SU-DHL-6 (cell line): ENCODE results near the gene ADGRG1.

Experiments
- H2AFZ ChIP-seq: fragments of 200-600 bp; sonication (generic); 2 replicates; pipeline ENCODE4 v1.6.1; 2014; ENCODE audit warnings: low read depth, mild to moderate bottlenecking, moderate library complexity, mixed read lengths, antibody characterized with exemption, low read length; ENCODE audit not compliant: severe bottlenecking
- H3F3A ChIP-seq: fragments of 200-600 bp; shearing (Covaris generic); 2 replicates; pipeline ENCODE4 v1.6.0; 2016; ENCODE audit warnings: antibody characterized with exemption, mild to moderate bottlenecking; ENCODE audit not compliant: insufficient read depth
- H3K27ac ChIP-seq: fragments of 200-600 bp; sonication (generic); 2 replicates; pipeline ENCODE4 v1.5.1; 2016; ENCODE audit warnings: low read depth, mild to moderate bottlenecking, low read length, moderate library complexity, mixed read lengths
- H3K27me3 ChIP-seq: fragments of 200-600 bp; sonication (generic), shearing (Covaris generic); 2 replicates; pipeline ENCODE4 v1.6.0; 2014; ENCODE audit warnings: mild to moderate bottlenecking, low read length
- H3K36me3 ChIP-seq: fragments of 200-600 bp; sonication (generic); 2 replicates; pipeline ENCODE4 v1.6.1; 2014; ENCODE audit warnings: mild to moderate bottlenecking, low read length, mixed read lengths
- H3K4me2 ChIP-seq: fragments of 300-600, 200-600 bp; shearing (Covaris generic), sonication (generic); 2 replicates; pipeline ENCODE4 v1.6.0; 2014; ENCODE audit warnings: low read length, low read depth, mild to moderate bottlenecking; ENCODE audit not compliant: poor library complexity, severe bottlenecking
- H3K4me3 ChIP-seq: fragments of 200-600 bp; sonication (generic); 2 replicates; pipeline ENCODE4 v1.5.1; 2014; ENCODE audit warnings: antibody characterized with exemption, low read length, mild to moderate bottlenecking, mixed read lengths; ENCODE audit not compliant: insufficient read depth, poor library complexity, severe bottlenecking
- H3K79me2 ChIP-seq: fragments of 200-600 bp; sonication (generic); 2 replicates; pipeline ENCODE4 v1.6.1; 2014; ENCODE audit warnings: mild to moderate bottlenecking, low read length, moderate library complexity; ENCODE audit not compliant: insufficient read depth
- H3K9ac ChIP-seq: fragments of 200-600 bp; sonication (generic); 2 replicates; pipeline ENCODE4 v1.7.0; 2014; ENCODE audit warnings: mild to moderate bottlenecking, low read length
- H3K9me2 ChIP-seq: fragments of 200-600 bp; sonication (generic); replicated peaks from 2 replicates; pipeline ENCODE4 v1.6.1; 2014; ENCODE audit warnings: low read length; ENCODE audit not compliant: insufficient read depth
- H3K9me3 ChIP-seq: fragments of 200-600 bp; sonication (generic); 2 replicates; pipeline ENCODE4 v1.6.1; 2014; ENCODE audit warnings: low read length, mixed read lengths; ENCODE audit not compliant: insufficient read depth
- H4K20me1 ChIP-seq: fragments of 200-600 bp; sonication (generic); 2 replicates; pipeline ENCODE4 v1.6.1; 2014; ENCODE audit warnings: low read depth, mild to moderate bottlenecking, antibody characterized with exemption, low read length, moderate library complexity, mixed read lengths
- CTCF ChIP-seq: fragments of 200-600 bp; sonication (generic); IDR thresholded peaks from one replicate; pipeline ENCODE4 v1.5.1; 2017; ENCODE audit warnings: antibody characterized with exemption, mild to moderate bottlenecking, low read length, moderate library complexity; ENCODE audit not compliant: insufficient read depth, poor library complexity, severe bottlenecking
- EZH2phosphoT487 ChIP-seq: fragments of 200-600 bp; sonication (generic), shearing (Covaris generic); conservative IDR thresholded peaks from 2 replicates; pipeline ENCODE4 v1.6.1; 2018; ENCODE audit warnings: mild to moderate bottlenecking, antibody characterized with exemption, low read length, moderate library complexity, mixed read lengths

ADGRG1 gene

GRCh38 chr16:57637020-57637419 lies 8.6 kb downstream of the ADGRG1 start:
- Histone ChIP-seq H3K36me3 (no peaks in the 10 kb centered on the region), H3K9me2 (no peaks in the 10 kb centered on the region), H2AFZ (no peak overlapping the region), H4K20me1 (no peaks in the 10 kb centered on the region), H3K4me3 (no peak overlapping the region), H3K9ac (no peak overlapping the region), H3F3A (no peaks in the 10 kb centered on the region), H3K9me3 (no peaks in the 10 kb centered on the region), H3K27me3 (no peaks in the 10 kb centered on the region), H3K27ac (no peak overlapping the region), H3K79me2 (no peaks in the 10 kb centered on the region), H3K4me2 (no peak overlapping the region)
- TF ChIP-seq EZH2phosphoT487 (no peak), CTCF (no peak)

GRCh38 chr16:57637424-57637823 lies 9.0 kb downstream of the ADGRG1 start:
- Histone ChIP-seq H3K9me3 (no peaks in the 10 kb centered on the region), H3F3A (no peaks in the 10 kb centered on the region), H3K9ac (no peak overlapping the region), H3K36me3 (no peaks in the 10 kb centered on the region), H3K27me3 (no peaks in the 10 kb centered on the region), H3K4me3 (no peak overlapping the region), H3K4me2 (no peak overlapping the region), H4K20me1 (no peaks in the 10 kb centered on the region), H2AFZ (no peak overlapping the region), H3K27ac (no peak overlapping the region), H3K9me2 (no peaks in the 10 kb centered on the region), H3K79me2 (no peaks in the 10 kb centered on the region)
- TF ChIP-seq CTCF (no peak), EZH2phosphoT487 (no peak)

GRCh38 chr16:57637965-57638364 lies 9.5 kb downstream of the ADGRG1 start:
- Histone ChIP-seq H3K27me3 (no peaks in the 10 kb centered on the region), H3K9ac (no peak overlapping the region), H3K9me2 (no peaks in the 10 kb centered on the region), H3K4me2 (no peak overlapping the region), H3K27ac (no peak overlapping the region), H2AFZ (no peak overlapping the region), H3K36me3 (no peaks in the 10 kb centered on the region), H3K79me2 (no peaks in the 10 kb centered on the region), H4K20me1 (no peaks in the 10 kb centered on the region), H3F3A (no peaks in the 10 kb centered on the region), H3K9me3 (no peaks in the 10 kb centered on the region), H3K4me3 (no peak overlapping the region)
- no peak for TF ChIP-seq EZH2phosphoT487

GRCh38 chr16:57638381-57638780 lies 10.0 kb downstream of the ADGRG1 start:
- no peak overlapping the region for H3K4me2 ChIP-seq
- no peaks in the 10 kb centered on the region for H3K27me3 ChIP-seq
- no peaks in the 10 kb centered on the region for H3K36me3 ChIP-seq
- TF ChIP-seq EZH2phosphoT487 (no peak), CTCF (no peak)
- H3K9ac ChIP-seq: no peak overlapping the region
- no peak overlapping the region for H3K4me3 ChIP-seq
- no peaks in the 10 kb centered on the region for H3F3A ChIP-seq
- H4K20me1 ChIP-seq: no peaks in the 10 kb centered on the region
- no peaks in the 10 kb centered on the region for H3K9me3 ChIP-seq
- H2AFZ ChIP-seq: no peak overlapping the region
- H3K79me2 ChIP-seq: no peaks in the 10 kb centered on the region
- H3K27ac ChIP-seq: no peak overlapping the region
- H3K9me2 ChIP-seq: no peaks in the 10 kb centered on the region
